ENCODE results near the gene MST1R. TPM values are rescaled to one million over a fixed set of nuclear protein-coding genes. Genes with fewer than 3 reads are reported as not detected.
"Not testable (repeated sequence)": the region's sequence is repeated elsewhere in the genome, so short reads cannot be mapped to it uniquely, and the experiment has no call there.

The MST1R gene
- 1 to 10 TPM in 1 of 2 experiments, under 1 TPM in 1; 0.83 to 1.2 TPM for total RNA-seq
- polyA plus RNA-seq: not detected

DNA sequence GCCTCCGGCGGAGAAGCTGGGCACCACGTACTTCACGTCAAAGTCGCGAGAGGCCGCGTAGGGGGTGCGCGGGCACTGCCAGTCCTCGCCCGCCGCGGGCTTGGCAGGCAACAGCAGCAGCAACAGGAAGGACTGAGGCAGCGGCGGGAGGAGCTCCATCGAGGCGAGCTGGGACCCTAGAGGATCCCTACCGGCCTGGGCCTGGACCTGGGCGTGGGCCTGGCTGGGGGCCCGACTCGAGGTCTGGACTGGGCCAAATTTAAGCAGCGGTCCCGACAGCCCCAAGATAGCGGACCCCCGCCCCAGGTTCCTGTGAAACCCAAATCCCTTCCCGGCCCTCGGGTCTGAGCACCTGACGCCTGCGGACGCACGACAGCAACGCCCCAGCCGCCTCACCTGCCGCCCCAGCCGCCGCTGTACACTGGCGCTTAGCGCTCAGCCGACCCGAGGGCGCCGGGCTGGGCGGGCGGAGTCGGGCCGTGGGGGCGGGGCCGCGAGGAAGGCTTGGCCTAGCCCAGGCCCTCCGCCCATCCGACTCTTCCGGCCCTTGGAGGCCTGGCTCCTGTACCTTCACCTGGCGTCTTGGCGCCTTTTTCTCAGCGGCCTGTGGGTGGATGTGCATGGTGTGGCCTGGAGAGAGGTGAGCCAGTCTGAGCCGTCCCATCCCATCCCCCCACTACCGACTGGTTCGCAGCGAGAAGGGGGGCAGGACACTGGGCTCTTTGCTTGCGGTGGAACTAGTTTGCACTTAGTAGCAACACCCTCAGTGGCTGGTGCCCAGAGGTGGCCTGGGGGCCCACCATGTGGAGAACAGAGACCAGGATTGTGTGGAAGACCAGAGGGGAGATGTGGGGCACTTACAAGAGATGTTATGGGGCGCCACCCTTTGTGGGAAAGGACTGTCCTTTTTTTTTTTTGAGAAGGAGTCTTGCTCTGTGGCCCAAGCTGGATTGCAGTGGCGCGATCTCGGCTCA is at the start of gene MST1R:
Gene MST1R, minus strand, starts transcription at position 423 of the 974 bp plus-strand sequence. Its CDS starts 264 bp downstream, at position 159.
- CTCF ChIA-PET: interaction anchor here (1.0 to 1.3 kb wide), 2 partner anchors 24 to 64 kb away, joined by 3 to 4 read pairs; no protein-coding TSS in a partner anchor
- POLR2A ChIA-PET: no interaction called here

DNA sequence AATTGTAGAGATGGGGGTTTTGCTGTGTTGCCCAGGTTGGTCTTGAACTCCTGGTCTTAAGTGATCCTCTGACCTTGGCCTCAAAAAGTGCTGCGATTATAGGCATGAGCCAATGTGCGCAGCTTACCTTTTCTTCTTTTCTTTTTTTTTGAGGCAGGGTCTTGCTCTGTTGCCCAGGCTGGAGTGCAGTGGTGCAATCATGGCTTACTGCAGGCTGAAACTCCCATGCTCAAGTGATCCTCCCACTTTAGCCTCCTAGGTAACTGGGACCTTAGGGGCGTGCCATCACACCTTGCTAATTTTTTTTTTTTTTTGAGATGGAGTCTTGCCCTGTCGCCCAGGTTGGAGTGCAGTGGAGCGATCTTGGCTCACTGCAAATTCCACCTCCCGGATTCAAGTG is 49.3 kb upstream of the MST1R start:
- Histone ChIP-seq H3K27ac (ENCODE audit: low read depth, low read length) (no peak overlapping the region), H3K4me1 (ENCODE audit: insufficient read depth, low read length) (no peaks in the 10 kb centered on the region), H3K27me3 (ENCODE audit: insufficient read depth, low read length, poor library complexity, severe bottlenecking) (no peaks in the 10 kb centered on the region), H3K9me3 (ENCODE audit: low read length) (no peaks in the 10 kb centered on the region), H3K36me3 (ENCODE audit: insufficient read depth, low read length) (no peaks in the 10 kb centered on the region), H3K4me3 (ENCODE audit: low read length) (no peak overlapping the region)
- H3K27ac Mint-ChIP-seq: no peak overlapping the region
- peaks cover 24 to 46% (median 40%) of the 10 kb centered on the region in 3 donors for H3K4me1 Mint-ChIP-seq
- ChIA-PET CTCF (no interaction called here), POLR2A (no interaction called here)
- H3K36me3 Mint-ChIP-seq: peaks cover 0 to 9% (median 2%) of the 10 kb centered on the region in 3 donors
- no peaks in the 10 kb centered on the region for H3K27me3 Mint-ChIP-seq
- H3K9me3 Mint-ChIP-seq: no peaks in the 10 kb centered on the region
- no peak overlapping the region for H3K4me3 Mint-ChIP-seq
- DNase-seq: no peak

More for the DNA sequence above, at the start of gene MST1R:
- Histone ChIP-seq H3K27ac (ENCODE audit: low read depth, low read length) (peak within 1 kb of the TSS; percentile 53), H3K27me3 (ENCODE audit: insufficient read depth, low read length, poor library complexity, severe bottlenecking) (no peaks in the 10 kb centered on the region), H3K36me3 (ENCODE audit: insufficient read depth, low read length) (no peaks in the 10 kb centered on the region), H3K4me3 (ENCODE audit: low read length) (peak within 1 kb of the TSS; percentile 53), H3K9me3 (ENCODE audit: low read length) (no peaks in the 10 kb centered on the region), H3K4me1 (ENCODE audit: insufficient read depth, low read length) (peaks cover 25% of the 10 kb centered on the region)
- Mint-ChIP-seq H3K36me3 (peaks cover 0 to 3% (median 0%) of the 10 kb centered on the region in 3 donors), H3K27ac (peak within 1 kb of the TSS in 7 of 8 donors; percentile 5 to 94 (median 88)), H3K9me3 (no peaks in the 10 kb centered on the region), H3K27me3 (no peaks in the 10 kb centered on the region), H3K4me3 (peak within 1 kb of the TSS; percentile 41 to 89 (median 84)), H3K4me1 (peaks cover 13 to 31% (median 17%) of the 10 kb centered on the region in 3 donors)
- peak; percentile 74 to 86 (median 79) for DNase-seq

DNA sequence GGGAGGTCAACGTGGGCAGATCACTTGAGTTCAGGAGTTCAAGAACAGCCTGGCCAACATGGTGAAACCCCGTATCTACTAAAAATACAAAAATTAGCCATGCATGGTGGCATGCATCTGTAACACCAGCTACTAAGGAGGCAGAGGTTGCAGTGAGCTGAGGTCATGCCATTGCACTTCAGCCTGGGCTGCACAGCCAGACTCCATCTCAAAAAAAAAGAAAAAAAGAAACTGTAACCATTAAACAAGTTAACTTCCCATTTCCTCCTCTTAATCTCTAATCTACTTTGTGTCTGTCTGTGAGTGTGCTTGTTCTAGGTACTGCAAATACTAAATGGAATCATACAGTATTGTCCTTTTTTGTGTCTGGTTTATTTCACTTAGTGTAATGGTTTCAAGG is 39.0 kb upstream of the MST1R start:
- Mint-ChIP-seq H3K4me1 (peaks cover 31 to 56% (median 47%) of the 10 kb centered on the region in 3 donors), H3K36me3 (peaks cover 9 to 31% (median 12%) of the 10 kb centered on the region in 3 donors), H3K27me3 (no peaks in the 10 kb centered on the region), H3K4me3 (peak overlapping the region in 4 of 7 donors; percentile 3 to 78 (median 18)), H3K9me3 (no peaks in the 10 kb centered on the region), H3K27ac (peak overlapping the region in 7 of 8 donors; percentile 0 to 76 (median 52))
- no peaks in the 10 kb centered on the region for H3K27me3 ChIP-seq (ENCODE audit: insufficient read depth, low read length, poor library complexity, severe bottlenecking)
- H3K9me3 ChIP-seq (ENCODE audit: low read length): no peaks in the 10 kb centered on the region
- H3K27ac ChIP-seq (ENCODE audit: low read depth, low read length): no peak overlapping the region
- no peak for DNase-seq
- H3K4me3 ChIP-seq (ENCODE audit: low read length): no peak overlapping the region
- no peaks in the 10 kb centered on the region for H3K36me3 ChIP-seq (ENCODE audit: insufficient read depth, low read length)
- ChIA-PET CTCF (interaction anchor here (0.9 to 1.3 kb wide), 2 partner anchors 13 to 223 kb away, joined by 3 read pairs; partner anchors contain the start of gene MON1A), POLR2A (interaction anchor here (0.7 kb wide), 1 partner anchor 1607 kb away, joined by 3 read pairs; no protein-coding TSS in a partner anchor)
- H3K4me1 ChIP-seq (ENCODE audit: insufficient read depth, low read length): peaks cover 12% of the 10 kb centered on the region

DNA sequence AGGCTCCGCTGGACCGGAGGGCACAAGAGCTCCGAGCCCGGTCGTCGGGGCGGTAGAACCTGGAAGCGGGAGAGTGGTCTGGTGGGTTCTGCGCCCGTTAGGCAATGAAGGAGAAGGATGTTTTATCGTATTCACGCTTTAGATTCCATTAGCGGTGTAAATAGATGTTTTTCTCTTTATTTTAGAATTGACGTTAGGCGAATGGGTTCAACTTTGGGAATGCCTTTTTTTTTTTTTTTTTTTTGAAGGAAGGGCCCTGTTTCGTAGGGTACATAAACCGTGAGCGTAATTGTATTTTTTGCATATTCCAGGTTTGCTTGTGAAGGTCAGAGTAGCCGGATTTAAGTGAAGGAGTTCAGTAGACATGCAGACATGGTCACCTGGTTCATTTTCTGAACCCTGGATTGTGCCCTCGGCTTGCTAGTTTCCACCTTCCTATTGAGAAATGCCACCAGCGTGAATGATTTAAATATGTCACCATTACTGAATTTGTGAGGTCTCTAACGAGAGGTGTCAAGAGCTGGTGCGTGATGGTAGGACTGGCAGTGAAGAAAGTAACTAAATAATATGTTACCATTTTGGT is 37.1 kb upstream of the MST1R start:
- CTCF ChIA-PET: interaction anchor here (0.8 to 2.3 kb wide), 4 partner anchors 9 to 39 kb away, joined by 3 to 11 read pairs (median 3); partner anchors contain the start of gene MON1A
- peaks cover 12% of the 10 kb centered on the region for H3K4me1 ChIP-seq (ENCODE audit: insufficient read depth, low read length)
- H3K27me3 Mint-ChIP-seq: no peaks in the 10 kb centered on the region
- no peaks in the 10 kb centered on the region for H3K36me3 ChIP-seq (ENCODE audit: insufficient read depth, low read length)
- H3K4me1 Mint-ChIP-seq: peaks cover 25 to 43% (median 38%) of the 10 kb centered on the region in 3 donors
- H3K27ac Mint-ChIP-seq: peak overlapping the region; percentile 97 to 100 (median 98)
- H3K27ac ChIP-seq (ENCODE audit: low read depth, low read length): peak overlapping the region; percentile 78
- POLR2A ChIA-PET: interaction anchor here (0.6 to 1.7 kb wide), 6 partner anchors 9 to 353 kb away, joined by 3 to 19 read pairs (median 3); partner anchors contain the start of gene MON1A
- H3K9me3 Mint-ChIP-seq: no peaks in the 10 kb centered on the region
- peak overlapping the region; percentile 96 to 100 (median 98) for H3K4me3 Mint-ChIP-seq
- peaks cover 7 to 19% (median 9%) of the 10 kb centered on the region in 3 donors for H3K36me3 Mint-ChIP-seq
- no peak for DNase-seq
- H3K9me3 ChIP-seq (ENCODE audit: low read length): no peaks in the 10 kb centered on the region
- no peaks in the 10 kb centered on the region for H3K27me3 ChIP-seq (ENCODE audit: insufficient read depth, low read length, poor library complexity, severe bottlenecking)
- H3K4me3 ChIP-seq (ENCODE audit: low read length): peak overlapping the region; percentile 73

DNA sequence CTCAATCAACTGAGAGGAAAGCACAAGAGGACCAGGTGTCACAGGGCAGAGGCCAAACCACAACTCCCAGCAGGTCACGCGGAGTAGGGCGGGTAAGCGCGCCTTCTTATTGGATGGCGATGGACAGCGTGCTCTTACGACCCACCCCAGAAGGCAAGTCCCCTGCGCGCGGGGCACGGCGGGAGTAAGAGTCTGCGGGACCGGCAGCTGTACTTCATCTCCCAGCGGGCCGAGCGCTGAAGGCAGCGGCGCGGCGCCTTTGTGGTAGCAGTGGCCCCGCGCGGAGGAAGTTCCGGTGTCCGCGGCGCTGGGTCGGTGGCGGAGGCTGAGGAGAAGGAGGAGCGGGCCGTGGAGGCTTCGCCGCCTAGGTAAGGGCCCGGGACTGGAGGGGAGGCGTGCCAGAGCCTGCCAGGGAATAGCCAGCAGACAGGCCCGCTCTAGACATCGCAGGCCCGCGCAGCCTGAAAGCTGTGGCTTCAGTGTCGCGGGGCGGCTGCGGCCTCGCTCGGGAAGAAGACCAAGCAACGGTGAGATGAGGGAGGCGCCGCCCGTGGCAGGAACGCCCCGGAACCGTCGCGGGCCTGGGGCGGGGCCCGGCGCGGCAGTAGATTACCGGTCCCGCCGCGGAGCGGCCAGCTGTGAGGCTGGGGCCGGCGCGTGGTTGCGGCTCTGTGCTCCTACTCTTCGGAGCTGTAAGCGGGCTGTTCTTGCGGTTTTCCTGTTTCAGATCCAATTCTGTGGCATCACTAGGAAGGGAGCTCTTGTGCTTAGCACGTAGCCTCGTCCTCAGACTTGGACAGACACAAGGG is 36.4 kb upstream of the MST1R start, which contains the start of gene RBM6:
Gene RBM6, plus strand, starts transcription at position 293 of the 809 bp plus-strand sequence. CDS start 22,492 bp downstream, outside the sequence.
- Histone ChIP-seq H3K27me3 (ENCODE audit: insufficient read depth, low read length, poor library complexity, severe bottlenecking) (no peaks in the 10 kb centered on the region), H3K9me3 (ENCODE audit: low read length) (no peaks in the 10 kb centered on the region), H3K4me3 (ENCODE audit: low read length) (peak within 1 kb of the TSS; percentile 73), H3K27ac (ENCODE audit: low read depth, low read length) (peak within 1 kb of the TSS; percentile 78), H3K4me1 (ENCODE audit: insufficient read depth, low read length) (peaks cover 12% of the 10 kb centered on the region), H3K36me3 (ENCODE audit: insufficient read depth, low read length) (no peaks in the 10 kb centered on the region)
- no peaks in the 10 kb centered on the region for H3K27me3 Mint-ChIP-seq
- H3K4me1 Mint-ChIP-seq: peaks cover 25 to 38% (median 38%) of the 10 kb centered on the region in 3 donors
- peaks cover 7 to 15% (median 7%) of the 10 kb centered on the region in 3 donors for H3K36me3 Mint-ChIP-seq
- DNase-seq: peak; percentile 87 to 95 (median 91)
- no peaks in the 10 kb centered on the region for H3K9me3 Mint-ChIP-seq
- H3K27ac Mint-ChIP-seq: peak within 1 kb of the TSS; percentile 97 to 100 (median 98)
- POLR2A ChIA-PET: interaction anchor here (0.6 to 1.7 kb wide), 7 partner anchors 9 to 354 kb away, joined by 3 to 19 read pairs (median 3); partner anchors contain the start of genes MON1A and UBA7
- CTCF ChIA-PET: interaction anchor here (0.8 to 2.3 kb wide), 5 partner anchors 9 to 38 kb away, joined by 3 to 11 read pairs (median 3); partner anchors contain the start of gene MON1A
- H3K4me3 Mint-ChIP-seq: peak within 1 kb of the TSS; percentile 96 to 100 (median 98)

DNA sequence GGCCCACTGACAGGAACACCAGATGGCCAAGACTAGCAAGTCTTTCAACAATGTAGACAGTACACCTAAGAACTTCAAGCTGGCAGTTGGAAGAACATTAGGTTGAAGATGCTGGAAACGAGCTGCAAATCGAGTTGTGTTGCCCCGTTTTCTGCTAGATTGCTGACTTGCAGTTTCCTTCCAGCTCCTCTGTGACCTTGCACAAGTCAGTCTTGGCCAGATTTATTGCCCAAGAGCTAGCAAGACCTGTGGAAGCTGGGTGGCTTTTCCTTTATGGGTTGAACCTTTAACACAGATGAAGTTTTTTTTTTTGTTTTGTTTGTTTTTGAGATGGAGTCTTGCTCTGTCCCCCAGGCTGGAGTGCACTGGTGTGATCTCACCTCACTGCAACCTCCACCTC is 33.4 kb upstream of the MST1R start:
- Mint-ChIP-seq H3K4me3 (peak overlapping the region in 1 of 7 donors; percentile 42), H3K36me3 (peaks cover 0 to 6% (median 0%) of the 10 kb centered on the region in 3 donors), H3K27ac (peak overlapping the region in 1 of 8 donors; percentile 31), H3K4me1 (peaks cover 17 to 23% (median 22%) of the 10 kb centered on the region in 3 donors), H3K27me3 (no peaks in the 10 kb centered on the region), H3K9me3 (no peaks in the 10 kb centered on the region)
- H3K27ac ChIP-seq (ENCODE audit: low read depth, low read length): no peak overlapping the region
- no peaks in the 10 kb centered on the region for H3K27me3 ChIP-seq (ENCODE audit: insufficient read depth, low read length, poor library complexity, severe bottlenecking)
- no peaks in the 10 kb centered on the region for H3K36me3 ChIP-seq (ENCODE audit: insufficient read depth, low read length)
- ChIA-PET POLR2A (no interaction called here), CTCF (no interaction called here)
- H3K4me3 ChIP-seq (ENCODE audit: low read length): no peak overlapping the region
- H3K9me3 ChIP-seq (ENCODE audit: low read length): no peaks in the 10 kb centered on the region
- peaks cover 12% of the 10 kb centered on the region for H3K4me1 ChIP-seq (ENCODE audit: insufficient read depth, low read length)
- DNase-seq: no peak

DNA sequence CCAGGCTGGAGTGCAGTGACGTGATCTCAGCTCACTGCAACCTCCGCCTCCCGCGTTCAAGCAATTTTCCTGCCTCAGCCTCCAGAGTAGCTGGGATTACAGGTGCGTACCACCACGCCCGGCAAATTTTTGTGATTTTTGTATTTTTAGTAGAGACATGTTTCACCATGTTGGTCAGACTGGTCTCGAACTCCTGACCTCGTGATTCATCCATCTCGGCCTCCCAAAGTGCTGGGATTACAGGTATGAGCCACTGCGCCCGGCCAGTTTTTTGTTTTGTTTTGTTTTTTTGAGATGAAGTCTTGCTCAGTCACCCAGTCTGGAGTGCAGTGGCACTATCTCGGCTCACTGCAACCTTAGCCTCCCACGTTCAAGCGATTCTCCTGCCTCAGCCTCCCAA is 28.6 kb upstream of the MST1R start:
- H3K9me3 Mint-ChIP-seq; H3K27me3 ChIP-seq (ENCODE audit: insufficient read depth, low read length, poor library complexity, severe bottlenecking); H3K27ac ChIP-seq (ENCODE audit: low read depth, low read length); H3K9me3 ChIP-seq (ENCODE audit: low read length); H3K27me3 Mint-ChIP-seq; H3K4me3 ChIP-seq (ENCODE audit: low read length); POLR2A ChIA-PET; CTCF ChIA-PET; H3K4me3 Mint-ChIP-seq; H3K36me3 Mint-ChIP-seq; H3K36me3 ChIP-seq (ENCODE audit: insufficient read depth, low read length); DNase-seq: not testable (repeated sequence)
- peak overlapping the region in 1 of 8 donors; percentile 38 for H3K27ac Mint-ChIP-seq
- H3K4me1 Mint-ChIP-seq: peaks cover 17 to 28% (median 18%) of the 10 kb centered on the region in 3 donors
- H3K4me1 ChIP-seq (ENCODE audit: insufficient read depth, low read length): peaks cover 22% of the 10 kb centered on the region

Measured in CD8-positive, alpha-beta memory T cell (primary cell).